Type B pancreatic cell (in vitro differentiated cells): Measurements from ENCODE around the gene RPS27L. TPM values are rescaled to one million over a fixed set of nuclear protein-coding genes. Genes with fewer than 3 reads are reported as not detected.

Experiments used
- DNase-seq: peaks from one replicate; pipeline ENCODE4 v3.0.0; 2021; ENCODE audit warnings: mixed read lengths; ENCODE audit not compliant: unreplicated experiment; ENCODE audit errors: extremely low spot score
- H3K27ac Mint-ChIP-seq: 2 replicates; pipeline ENCODE4 v1.8.0; 2021; ENCODE audit warnings: mild to moderate bottlenecking, mixed read lengths
- H3K27me3 Mint-ChIP-seq: 2 replicates; pipeline ENCODE4 v1.8.0; 2021; ENCODE audit warnings: mixed read lengths
- H3K36me3 Mint-ChIP-seq: 2 replicates; pipeline ENCODE4 v1.8.0; 2021; ENCODE audit warnings: mixed read lengths
- H3K4me1 Mint-ChIP-seq: one replicate; pipeline ENCODE4 v1.8.0; 2021; ENCODE audit warnings: mixed read lengths; ENCODE audit not compliant: unreplicated experiment
- H3K4me3 Mint-ChIP-seq: 2 replicates; pipeline ENCODE4 v1.8.0; 2021; ENCODE audit warnings: mild to moderate bottlenecking, mixed read lengths
- H3K9me3 Mint-ChIP-seq: 2 replicates; pipeline ENCODE4 v1.8.0; 2021; ENCODE audit warnings: mixed read lengths
- total RNA-seq: library from RNA; stranded (reverse); gene quantifications from 2 replicates; pipeline ENCODE4 v1.2.1, GENCODE V29; 2021; ENCODE audit warnings: low replicate concordance
- TF ChIP-seq, protein P1 (sequence below): fragments of 200-600 bp; sonication (generic); conservative IDR thresholded peaks from 2 replicates; pipeline ENCODE4 v1.5.0; 2021; ENCODE audit warnings: antibody characterized with exemption, mild to moderate bottlenecking

RPS27L gene
- total RNA-seq, 1 donor from 2014 or later: 205 TPM

DNA sequence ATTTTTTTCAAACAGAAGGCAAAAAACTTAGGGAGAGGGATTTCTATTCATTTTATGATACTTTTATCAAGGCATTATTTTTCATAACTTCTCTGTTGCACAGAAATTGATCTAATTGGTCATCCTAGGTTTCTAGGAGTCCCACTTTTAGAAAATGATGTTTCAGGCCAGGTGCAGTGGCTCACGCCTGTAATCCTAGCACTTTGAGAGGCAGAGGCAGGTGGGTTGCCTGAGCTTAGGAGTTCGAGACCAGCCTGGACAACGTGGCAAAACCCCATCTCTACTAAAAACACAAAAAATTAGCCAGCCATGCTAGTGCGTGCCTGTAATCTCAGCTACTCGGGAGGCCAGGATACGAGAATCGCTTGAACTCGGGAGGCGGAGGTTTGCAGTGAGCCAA lies 32.8 kb downstream of the RPS27L start:
- Mint-ChIP-seq H3K9me3 (peaks cover 6% of the 10 kb centered on the region), H3K36me3 (peaks cover 10% of the 10 kb centered on the region), H3K4me1 (peaks cover 5% of the 10 kb centered on the region), H3K4me3 (no peak overlapping the region), H3K27me3 (no peaks in the 10 kb centered on the region), H3K27ac (no peak overlapping the region)
- no peak for DNase-seq
- TF ChIP-seq, protein P1, sequence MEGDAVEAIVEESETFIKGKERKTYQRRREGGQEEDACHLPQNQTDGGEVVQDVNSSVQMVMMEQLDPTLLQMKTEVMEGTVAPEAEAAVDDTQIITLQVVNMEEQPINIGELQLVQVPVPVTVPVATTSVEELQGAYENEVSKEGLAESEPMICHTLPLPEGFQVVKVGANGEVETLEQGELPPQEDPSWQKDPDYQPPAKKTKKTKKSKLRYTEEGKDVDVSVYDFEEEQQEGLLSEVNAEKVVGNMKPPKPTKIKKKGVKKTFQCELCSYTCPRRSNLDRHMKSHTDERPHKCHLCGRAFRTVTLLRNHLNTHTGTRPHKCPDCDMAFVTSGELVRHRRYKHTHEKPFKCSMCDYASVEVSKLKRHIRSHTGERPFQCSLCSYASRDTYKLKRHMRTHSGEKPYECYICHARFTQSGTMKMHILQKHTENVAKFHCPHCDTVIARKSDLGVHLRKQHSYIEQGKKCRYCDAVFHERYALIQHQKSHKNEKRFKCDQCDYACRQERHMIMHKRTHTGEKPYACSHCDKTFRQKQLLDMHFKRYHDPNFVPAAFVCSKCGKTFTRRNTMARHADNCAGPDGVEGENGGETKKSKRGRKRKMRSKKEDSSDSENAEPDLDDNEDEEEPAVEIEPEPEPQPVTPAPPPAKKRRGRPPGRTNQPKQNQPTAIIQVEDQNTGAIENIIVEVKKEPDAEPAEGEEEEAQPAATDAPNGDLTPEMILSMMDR: no peak

DNA sequence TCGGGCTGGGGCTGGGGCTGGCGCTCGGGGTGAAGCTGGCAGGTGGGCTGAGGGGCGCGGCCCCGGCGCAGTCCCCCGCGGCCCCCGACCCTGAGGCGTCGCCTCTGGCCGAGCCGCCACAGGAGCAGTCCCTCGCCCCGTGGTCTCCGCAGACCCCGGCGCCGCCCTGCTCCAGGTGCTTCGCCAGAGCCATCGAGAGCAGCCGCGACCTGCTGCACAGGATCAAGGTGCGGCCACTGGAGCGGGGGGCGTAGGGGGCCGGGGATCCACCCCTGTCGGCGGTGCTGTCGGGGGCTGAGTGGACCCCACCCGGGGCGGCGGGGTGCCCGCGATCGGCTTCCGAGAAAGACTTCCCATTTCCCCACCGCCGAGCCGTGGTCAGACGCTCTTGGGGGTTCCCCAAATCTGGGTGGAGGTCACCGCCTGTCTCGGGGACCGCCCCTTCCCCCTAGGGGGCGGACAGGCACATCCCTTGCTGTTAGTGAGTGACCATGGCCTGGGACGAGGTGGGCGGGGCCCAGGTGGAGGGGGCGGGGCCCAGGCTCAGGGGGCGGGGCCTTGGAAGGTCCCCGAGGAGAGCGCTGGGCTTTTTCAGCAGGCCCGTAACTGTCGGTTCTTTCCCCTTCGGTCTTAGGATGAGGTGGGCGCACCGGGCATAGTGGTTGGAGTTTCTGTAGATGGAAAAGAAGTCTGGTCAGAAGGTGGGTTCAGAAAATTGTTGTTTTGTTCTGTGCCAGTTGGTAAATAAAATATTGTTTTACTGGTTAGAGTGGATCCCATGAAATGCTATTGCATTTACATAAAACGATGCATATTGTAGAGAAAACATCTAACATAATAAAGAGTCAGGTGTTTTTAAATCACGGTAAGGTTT lies 35.0 kb downstream of the RPS27L start:
- TF ChIP-seq, protein P1: peak; percentile 62
- DNase-seq: peak; percentile 83
- Mint-ChIP-seq H3K27me3 (no peaks in the 10 kb centered on the region), H3K4me1 (peaks cover 5% of the 10 kb centered on the region), H3K9me3 (peaks cover 9% of the 10 kb centered on the region), H3K4me3 (peak overlapping the region; percentile 93), H3K27ac (peak overlapping the region; percentile 74), H3K36me3 (peaks cover 2% of the 10 kb centered on the region)

DNA sequence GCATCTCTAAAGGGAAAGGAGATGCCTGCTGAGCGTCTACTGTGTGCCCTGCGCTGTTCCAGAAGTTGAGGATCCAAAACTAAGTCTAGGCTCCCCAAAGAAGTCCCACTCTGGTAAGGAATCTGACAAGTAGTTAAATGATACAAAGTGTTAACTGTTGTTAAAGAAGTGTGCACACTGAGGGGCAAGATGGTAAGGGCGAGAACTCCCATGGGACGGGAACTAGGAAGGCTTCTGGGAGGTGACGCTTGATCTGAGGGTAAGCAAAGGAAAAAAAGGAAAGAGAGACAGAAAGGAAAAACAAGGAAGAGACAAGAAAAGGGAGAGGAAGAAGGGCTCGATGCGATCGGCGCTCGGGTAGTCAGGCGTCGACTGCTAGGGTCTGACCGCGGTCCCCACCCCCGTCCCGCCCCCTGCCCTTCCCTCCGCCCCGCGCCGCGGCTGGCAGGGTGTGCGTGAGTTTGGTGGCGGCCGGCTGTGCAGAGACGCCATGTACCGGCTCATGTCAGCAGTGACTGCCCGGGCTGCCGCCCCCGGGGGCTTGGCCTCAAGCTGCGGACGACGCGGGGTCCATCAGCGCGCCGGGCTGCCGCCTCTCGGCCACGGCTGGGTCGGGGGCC lies 35.8 kb downstream of the RPS27L start, which contains the start of gene LACTB:
TSS of gene LACTB (plus strand) at position 480 of the 620 bp plus-strand sequence. CDS start at position 491, 11 bp downstream.
- H3K36me3 Mint-ChIP-seq: no peaks in the 10 kb centered on the region
- H3K9me3 Mint-ChIP-seq: peaks cover 9% of the 10 kb centered on the region
- peak within 1 kb of the TSS; percentile 79 for H3K27ac Mint-ChIP-seq

DNA sequence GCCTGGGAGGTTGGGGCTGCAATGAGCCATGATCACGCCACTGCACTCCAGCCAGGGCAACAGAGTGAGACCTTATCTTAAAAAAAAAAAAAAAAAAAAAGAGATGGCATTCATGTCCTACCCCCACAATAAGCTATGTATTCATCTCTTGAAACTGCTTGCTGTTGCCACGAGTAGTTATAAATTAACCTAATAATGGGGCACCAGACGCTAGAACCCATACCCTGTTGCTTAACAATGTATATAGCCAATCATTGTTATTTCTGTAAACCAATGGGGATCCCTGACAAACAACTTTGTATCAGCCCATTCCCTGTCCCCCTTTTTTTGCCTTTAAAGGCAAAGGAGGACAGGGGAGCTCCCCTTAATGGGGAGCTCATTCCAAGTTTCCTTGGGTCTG lies 38.4 kb downstream of the RPS27L start:
- Mint-ChIP-seq H3K4me3 (no peak overlapping the region), H3K27me3 (no peaks in the 10 kb centered on the region), H3K27ac (no peak overlapping the region), H3K36me3 (no peaks in the 10 kb centered on the region), H3K9me3 (peaks cover 9% of the 10 kb centered on the region), H3K4me1 (peaks cover 5% of the 10 kb centered on the region)
- TF ChIP-seq, protein P1: no peak
- no peak for DNase-seq

More for the DNA sequence above, 35.8 kb downstream of the RPS27L start, which contains the start of gene LACTB:
- peak within 1 kb of the TSS; percentile 93 for H3K4me3 Mint-ChIP-seq
- H3K4me1 Mint-ChIP-seq: peaks cover 5% of the 10 kb centered on the region
- TF ChIP-seq, protein P1: no peak
- DNase-seq: peak; percentile 85
- H3K27me3 Mint-ChIP-seq: no peaks in the 10 kb centered on the region

DNA sequence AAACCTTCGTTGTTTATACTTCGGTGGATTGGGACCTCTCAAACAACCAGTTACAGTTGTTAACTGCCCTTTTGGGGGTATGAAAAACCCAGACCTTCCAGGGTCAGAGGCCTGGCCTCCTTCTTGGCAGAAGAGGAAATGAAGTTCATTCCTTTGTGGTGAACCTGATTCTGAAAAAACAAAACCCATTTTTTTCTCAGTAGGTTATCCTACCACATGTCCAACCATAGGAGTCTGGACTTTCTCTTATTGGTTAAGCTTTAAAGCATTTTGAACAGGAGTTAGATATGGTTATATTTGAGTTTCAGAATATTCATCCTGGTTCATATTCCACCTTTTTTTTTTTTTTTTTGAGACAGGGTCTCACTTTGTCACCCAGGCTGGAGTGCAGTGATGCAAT lies 42.8 kb downstream of the RPS27L start:
- H3K36me3 Mint-ChIP-seq: no peaks in the 10 kb centered on the region
- TF ChIP-seq, protein P1: no peak
- H3K27me3 Mint-ChIP-seq: no peaks in the 10 kb centered on the region
- H3K4me1 Mint-ChIP-seq: peaks cover 8% of the 10 kb centered on the region
- H3K4me3 Mint-ChIP-seq: no peak overlapping the region
- no peak overlapping the region for H3K27ac Mint-ChIP-seq
- peaks cover 8% of the 10 kb centered on the region for H3K9me3 Mint-ChIP-seq
- DNase-seq: no peak
